Liver (tissue), 9 donors: ENCODE measurements around the gene EVI5. TPM values are rescaled to one million over a fixed set of nuclear protein-coding genes. Genes with fewer than 3 reads are reported as not detected.

Experiments used
- DNase-seq: peaks from one replicate; pipeline ENCODE4 v3.0.0-alpha.2; 2017; ENCODE audit warnings: low spot score
- H3K27ac ChIP-seq, 2 donors: one replicate each; pipeline ENCODE4 v1.7.0; 2013; ENCODE audit warnings: inconsistent platforms in 2 of 2, low read length in 2 of 2, control low read depth in 1 of 2, low read depth in 1 of 2, mild to moderate bottlenecking in 1 of 2
- H3K27me3 ChIP-seq, 4 donors: one replicate each; pipeline versions ENCODE4 v1.6.1 to v1.7.0; 2013; ENCODE audit warnings: low read length in 3 of 4, inconsistent platforms in 1 of 4, mild to moderate bottlenecking in 1 of 4, moderate library complexity in 1 of 4; ENCODE audit not compliant: control insufficient read depth in 4 of 4, insufficient read depth in 4 of 4
- H3K36me3 ChIP-seq, 4 donors: one replicate each; pipeline versions ENCODE4 v1.6.1 to v1.7.0; 2013; ENCODE audit warnings: low read length in 3 of 4, mild to moderate bottlenecking in 3 of 4, low read depth in 1 of 4, moderate library complexity in 1 of 4; ENCODE audit not compliant: control insufficient read depth in 4 of 4, insufficient read depth in 3 of 4
- H3K4me1 ChIP-seq, 4 donors: one replicate each; pipeline versions ENCODE4 v1.6.1 to v1.7.0; 2013; ENCODE audit warnings: low read length in 3 of 4, mild to moderate bottlenecking in 3 of 4, moderate library complexity in 1 of 4; ENCODE audit not compliant: control insufficient read depth in 4 of 4, insufficient read depth in 4 of 4
- H3K4me3 ChIP-seq, 3 donors: one replicate each; pipeline versions ENCODE4 v1.6.1 to v1.7.0; 2013; ENCODE audit warnings: low read length in 3 of 3, control low read depth in 1 of 3, low read depth in 1 of 3, mild to moderate bottlenecking in 1 of 3
- H3K9ac ChIP-seq, 2 donors: one replicate each; pipeline ENCODE4 v1.7.0; 2013; ENCODE audit warnings: low read length in 2 of 2, mild to moderate bottlenecking in 2 of 2, moderate library complexity in 2 of 2, control low read depth in 1 of 2, low read depth in 1 of 2
- H3K9me3 ChIP-seq, 4 donors: one replicate each; pipeline versions ENCODE4 v1.6.1 to v1.7.0; 2013; ENCODE audit warnings: low read length in 3 of 4; ENCODE audit not compliant: control insufficient read depth in 4 of 4
- ATF3 ChIP-seq: IDR thresholded peaks from 2 replicates; pipeline ENCODE4 v1.6.1; 2016; ENCODE audit warnings: antibody characterized with exemption
- EGR1 ChIP-seq, 2 donors: IDR thresholded peaks; 2 replicates each; pipeline ENCODE4 v1.6.1; 2016 to 2018; ENCODE audit warnings: antibody characterized with exemption in 2 of 2, low read depth in 2 of 2
- FOXA1 ChIP-seq: IDR thresholded peaks from 2 replicates; pipeline ENCODE4 v1.6.1; 2016; ENCODE audit warnings: antibody characterized with exemption
- FOXA2 ChIP-seq: IDR thresholded peaks from 2 replicates; pipeline ENCODE4 v1.6.1; 2016; ENCODE audit warnings: antibody characterized with exemption
- GABPA ChIP-seq, 2 donors: IDR thresholded peaks in 1 of 2; conservative IDR thresholded peaks in 1 of 2; 2 replicates each; pipeline ENCODE4 v1.6.1; 2016; ENCODE audit warnings: antibody characterized with exemption in 2 of 2, mild to moderate bottlenecking in 1 of 2, moderate library complexity in 1 of 2
- HNF4A ChIP-seq, 2 donors: conservative IDR thresholded peaks; 2 replicates each; pipeline ENCODE4 v1.6.1; 2016; ENCODE audit warnings: antibody characterized with exemption in 2 of 2, mild to moderate bottlenecking in 2 of 2
- JUND ChIP-seq, 2 donors: IDR thresholded peaks; 2 replicates each; pipeline ENCODE4 v1.6.1; 2016; ENCODE audit warnings: antibody characterized with exemption in 2 of 2
- MAX ChIP-seq: IDR thresholded peaks from 2 replicates; pipeline ENCODE4 v1.6.1; 2016; ENCODE audit warnings: antibody characterized with exemption
- NR2F2 ChIP-seq: IDR thresholded peaks from 2 replicates; pipeline ENCODE4 v1.6.1; 2016; ENCODE audit warnings: antibody characterized with exemption
- RAD21 ChIP-seq, 2 donors: IDR thresholded peaks; 2 replicates each; pipeline ENCODE4 v1.6.1; 2016; ENCODE audit warnings: antibody characterized with exemption in 2 of 2, mild to moderate bottlenecking in 2 of 2
- RXRA ChIP-seq, 2 donors: IDR thresholded peaks; 2 replicates each; pipeline ENCODE4 v1.6.1; 2017 to 2018; ENCODE audit warnings: antibody characterized with exemption in 2 of 2, mild to moderate bottlenecking in 1 of 2
- SP1 ChIP-seq: IDR thresholded peaks from 2 replicates; pipeline ENCODE4 v1.6.1; 2018; ENCODE audit warnings: antibody characterized with exemption, mild to moderate bottlenecking
- TAF1 ChIP-seq: conservative IDR thresholded peaks from 2 replicates; pipeline ENCODE4 v1.6.1; 2016; ENCODE audit warnings: antibody characterized with exemption, mild to moderate bottlenecking
- YY1 ChIP-seq: IDR thresholded peaks from 2 replicates; pipeline ENCODE4 v1.6.1; 2016; ENCODE audit warnings: antibody characterized with exemption, mild to moderate bottlenecking
- ZBTB33 ChIP-seq: IDR thresholded peaks from 2 replicates; pipeline ENCODE4 v1.6.1; 2016; ENCODE audit warnings: antibody characterized with exemption
- WGBS: extraction: QIAGEN DNeasy Blood & Tissue Kit; methylation state at CpG from one replicate; pipeline ENCODE4 v1.1.7; 2013; 5-methylcytosine and 5-hydroxymethylcytosine counted together
- polyA plus RNA-seq, 2 donors: library from polyadenylated mRNA; stranded (reverse) in 1 of 2; unstranded in 1 of 2; fragments of 200-250 nt in 1 of 2; fragments of >200 nt in 1 of 2; fragmentation: Nextera tagmentation in 1 of 2; extraction: Ambion mirVana in 1 of 2; gene quantifications; one replicate each; pipeline versions ENCODE4 v1.2.1 to v1.2.3, GENCODE V29; 2013 to 2015
- total RNA-seq, 2 donors: library from RNA; depleted of rRNA; stranded (reverse); fragments of >200 nt; gene quantifications; one replicate each; pipeline ENCODE4 v1.2.3, GENCODE V29; 2014
- TF ChIP-seq, protein P1 (sequence below): IDR thresholded peaks from 2 replicates; pipeline ENCODE4 v1.6.1; 2016; ENCODE audit warnings: antibody characterized with exemption, mild to moderate bottlenecking
- TF ChIP-seq, protein P2 (sequence below): fragments of 150-350 bp; IDR thresholded peaks from 2 replicates; pipeline ENCODE4 v1.5.1; 2017; ENCODE audit warnings: improper control_type of control experiment, low read depth, low read length; ENCODE audit not compliant: missing input control
- donor health status: healthy.
- donor health status: healthy.
- donor health status: healthy.
- donor health status: healthy.
- donor health status: healthy.

The EVI5 gene
- total and polyA plus RNA-seq, 4 donors, result 4.0 to 35.9 (median 19.1) TPM

DNA sequence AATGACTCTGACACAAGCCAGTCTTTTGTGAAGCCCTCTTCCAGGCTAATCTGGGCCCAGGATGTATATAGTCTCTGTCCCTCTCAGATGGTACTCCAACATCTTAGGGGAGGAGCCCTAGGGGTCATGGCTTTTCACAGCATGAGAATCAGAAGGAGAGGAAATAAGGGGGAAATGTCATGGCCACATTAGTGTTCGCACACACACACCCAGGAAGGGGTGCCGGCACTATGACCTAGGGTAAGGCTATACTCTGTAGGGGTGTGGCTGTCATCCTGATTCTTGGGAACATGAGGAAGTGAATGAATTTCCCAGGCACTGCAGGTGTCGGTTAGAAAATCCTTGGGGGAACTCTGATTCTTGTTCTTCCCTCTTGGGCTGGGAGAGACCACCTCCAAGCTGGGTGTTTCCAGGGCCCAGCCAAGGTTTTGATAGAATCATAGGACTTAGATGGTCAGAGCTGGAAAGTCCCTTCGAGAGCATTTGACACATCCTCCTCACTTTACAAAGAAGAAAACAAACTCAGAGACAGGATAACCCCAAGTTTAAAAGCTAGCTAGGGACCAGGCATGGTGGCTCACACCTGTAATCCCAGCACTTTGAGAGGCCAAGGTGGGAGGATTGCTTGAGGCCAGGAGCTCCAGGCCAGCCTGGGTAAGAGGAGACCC, 320.2 kb downstream of the EVI5 start:
- WGBS, result 81% methylated on average over 4 of the region's 4 CpGs
- H3K9ac ChIP-seq, result no peak overlapping the region
- TF ChIP-seq ZBTB33 (no peak), TAF1 (no peak), FOXA2 (no peak), NR2F2 (no peak), ATF3 (no peak), RXRA (IDR thresholded peaks at IDR 0.05) (no peak), JUND (IDR thresholded peaks at IDR 0.05) (no peak), MAX (no peak), EGR1 (IDR thresholded peaks at IDR 0.05; ENCODE audit: low read depth in 2 of 2) (no peak), FOXA1 (no peak), GABPA (IDR thresholded peaks at IDR 0.05 in 1 of 2, conservative IDR thresholded peaks at IDR 0.05 in 1 of 2) (no peak), RAD21 (IDR thresholded peaks at IDR 0.05) (no peak), SP1 (no peak), YY1 (no peak)
- TF ChIP-seq, protein P1, sequence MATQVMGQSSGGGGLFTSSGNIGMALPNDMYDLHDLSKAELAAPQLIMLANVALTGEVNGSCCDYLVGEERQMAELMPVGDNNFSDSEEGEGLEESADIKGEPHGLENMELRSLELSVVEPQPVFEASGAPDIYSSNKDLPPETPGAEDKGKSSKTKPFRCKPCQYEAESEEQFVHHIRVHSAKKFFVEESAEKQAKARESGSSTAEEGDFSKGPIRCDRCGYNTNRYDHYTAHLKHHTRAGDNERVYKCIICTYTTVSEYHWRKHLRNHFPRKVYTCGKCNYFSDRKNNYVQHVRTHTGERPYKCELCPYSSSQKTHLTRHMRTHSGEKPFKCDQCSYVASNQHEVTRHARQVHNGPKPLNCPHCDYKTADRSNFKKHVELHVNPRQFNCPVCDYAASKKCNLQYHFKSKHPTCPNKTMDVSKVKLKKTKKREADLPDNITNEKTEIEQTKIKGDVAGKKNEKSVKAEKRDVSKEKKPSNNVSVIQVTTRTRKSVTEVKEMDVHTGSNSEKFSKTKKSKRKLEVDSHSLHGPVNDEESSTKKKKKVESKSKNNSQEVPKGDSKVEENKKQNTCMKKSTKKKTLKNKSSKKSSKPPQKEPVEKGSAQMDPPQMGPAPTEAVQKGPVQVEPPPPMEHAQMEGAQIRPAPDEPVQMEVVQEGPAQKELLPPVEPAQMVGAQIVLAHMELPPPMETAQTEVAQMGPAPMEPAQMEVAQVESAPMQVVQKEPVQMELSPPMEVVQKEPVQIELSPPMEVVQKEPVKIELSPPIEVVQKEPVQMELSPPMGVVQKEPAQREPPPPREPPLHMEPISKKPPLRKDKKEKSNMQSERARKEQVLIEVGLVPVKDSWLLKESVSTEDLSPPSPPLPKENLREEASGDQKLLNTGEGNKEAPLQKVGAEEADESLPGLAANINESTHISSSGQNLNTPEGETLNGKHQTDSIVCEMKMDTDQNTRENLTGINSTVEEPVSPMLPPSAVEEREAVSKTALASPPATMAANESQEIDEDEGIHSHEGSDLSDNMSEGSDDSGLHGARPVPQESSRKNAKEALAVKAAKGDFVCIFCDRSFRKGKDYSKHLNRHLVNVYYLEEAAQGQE, result no peak
- no peak for DNase-seq
- no peak overlapping the region for H3K4me3 ChIP-seq
- H3K27ac ChIP-seq, result no peak overlapping the region
- no peaks in the 10 kb centered on the region for H3K9me3 ChIP-seq
- no peaks in the 10 kb centered on the region for H3K4me1 ChIP-seq
- H3K27me3 ChIP-seq, result no peaks in the 10 kb centered on the region
- no peaks in the 10 kb centered on the region for H3K36me3 ChIP-seq

DNA sequence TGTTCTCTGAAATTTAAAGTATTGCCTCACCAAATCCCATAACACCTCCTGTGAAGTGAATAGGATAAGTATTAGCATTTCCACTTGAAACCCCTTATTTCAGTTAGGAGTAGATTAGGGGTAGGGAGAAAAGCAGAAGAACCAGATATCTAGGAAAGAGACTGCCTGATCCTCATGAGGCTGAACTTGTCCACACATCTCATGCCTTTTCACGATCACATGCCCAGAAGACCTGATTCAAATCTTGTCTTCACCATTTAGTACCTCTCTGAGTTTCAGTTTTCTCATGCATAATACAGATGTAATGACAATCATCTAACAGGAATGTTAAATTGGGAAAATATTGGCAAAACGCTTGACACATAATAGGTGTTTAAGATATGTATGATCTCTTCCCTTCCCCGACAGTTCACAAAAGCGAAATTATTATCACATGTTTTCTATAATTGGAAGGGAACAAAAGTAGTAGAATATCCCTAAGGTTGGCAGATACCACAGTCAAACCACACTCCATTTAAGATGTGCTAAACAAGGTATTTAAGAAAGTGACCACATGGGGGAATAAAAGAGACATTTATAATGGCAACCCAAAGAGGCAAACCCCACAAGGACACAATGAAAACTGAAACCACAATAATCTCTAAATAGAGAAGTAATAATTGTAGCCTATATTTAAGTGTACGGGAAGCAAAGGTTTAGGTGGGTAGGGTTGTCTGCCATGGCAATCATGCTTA, 323.4 kb downstream of the EVI5 start:
- H3K27me3 ChIP-seq, result no peaks in the 10 kb centered on the region
- no peak for DNase-seq
- H3K9me3 ChIP-seq, result no peaks in the 10 kb centered on the region
- no peaks in the 10 kb centered on the region for H3K4me1 ChIP-seq
- H3K9ac ChIP-seq, result no peak overlapping the region
- no peak overlapping the region for H3K27ac ChIP-seq
- TF ChIP-seq HNF4A (conservative IDR thresholded peaks at IDR 0.05), result no peak
- no peak for TF ChIP-seq FOXA1
- TF ChIP-seq RAD21 (IDR thresholded peaks at IDR 0.05), result peak; percentile 45 to 62
- TF ChIP-seq, protein P2, sequence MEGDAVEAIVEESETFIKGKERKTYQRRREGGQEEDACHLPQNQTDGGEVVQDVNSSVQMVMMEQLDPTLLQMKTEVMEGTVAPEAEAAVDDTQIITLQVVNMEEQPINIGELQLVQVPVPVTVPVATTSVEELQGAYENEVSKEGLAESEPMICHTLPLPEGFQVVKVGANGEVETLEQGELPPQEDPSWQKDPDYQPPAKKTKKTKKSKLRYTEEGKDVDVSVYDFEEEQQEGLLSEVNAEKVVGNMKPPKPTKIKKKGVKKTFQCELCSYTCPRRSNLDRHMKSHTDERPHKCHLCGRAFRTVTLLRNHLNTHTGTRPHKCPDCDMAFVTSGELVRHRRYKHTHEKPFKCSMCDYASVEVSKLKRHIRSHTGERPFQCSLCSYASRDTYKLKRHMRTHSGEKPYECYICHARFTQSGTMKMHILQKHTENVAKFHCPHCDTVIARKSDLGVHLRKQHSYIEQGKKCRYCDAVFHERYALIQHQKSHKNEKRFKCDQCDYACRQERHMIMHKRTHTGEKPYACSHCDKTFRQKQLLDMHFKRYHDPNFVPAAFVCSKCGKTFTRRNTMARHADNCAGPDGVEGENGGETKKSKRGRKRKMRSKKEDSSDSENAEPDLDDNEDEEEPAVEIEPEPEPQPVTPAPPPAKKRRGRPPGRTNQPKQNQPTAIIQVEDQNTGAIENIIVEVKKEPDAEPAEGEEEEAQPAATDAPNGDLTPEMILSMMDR, result peak; percentile 12
- no peak overlapping the region for H3K4me3 ChIP-seq
- WGBS, result 84% methylated on average over 5 of the region's 5 CpGs
- H3K36me3 ChIP-seq, result no peaks in the 10 kb centered on the region
